ENCODE results near the gene NPB. TPM values are rescaled to one million over a fixed set of nuclear protein-coding genes. Genes with fewer than 3 reads are reported as not detected.

The NPB gene
- total RNA-seq, 2 donors from 2014 or later = 0.66 to 1.8 TPM

DNA sequence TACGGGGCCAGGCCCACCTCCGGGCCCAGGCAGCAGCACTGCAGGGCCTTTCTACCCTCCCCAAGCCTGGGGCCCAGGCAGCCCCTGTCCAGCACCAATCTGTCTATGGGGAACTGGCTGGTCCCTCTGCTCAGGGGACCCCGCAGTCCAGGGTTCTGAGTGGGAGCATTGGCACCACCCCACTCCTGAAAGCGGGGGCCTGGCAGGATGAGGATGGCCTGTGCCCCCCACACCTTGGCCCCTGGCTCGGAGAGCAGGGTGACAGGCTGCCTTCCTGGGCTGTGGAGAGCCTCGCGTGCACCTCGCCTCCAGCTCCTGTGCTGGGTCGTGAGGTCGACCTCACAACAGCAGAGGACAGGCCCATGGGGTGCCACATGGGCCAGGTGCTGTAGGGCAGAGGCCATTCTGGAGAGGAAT is 1.4 kb downstream of the NPB start:
- Histone ChIP-seq H3K27me3 (no peaks in the 10 kb centered on the region), H3K4me1 (peaks cover 18% of the 10 kb centered on the region), H3K4me3 (no peak overlapping the region), H3K36me3 (replicated peaks in 1 of 2; ENCODE audit: insufficient read depth in 1 of 2, low read depth in 2 of 2) (peaks cover 0 to 2% of the 10 kb centered on the region in 2 donors), H3K9me3 (no peaks in the 10 kb centered on the region), H3K27ac (no peak overlapping the region)
- ATAC-seq = no peak
- intact Hi-C loops (cut with DNase I) = no loop called here
- TF ChIP-seq POLR2A (IDR thresholded peaks at IDR 0.05) (no peak), CTCF (IDR thresholded peaks at IDR 0.05) (no peak)
- 88% methylated on average over 9 of the region's 10 CpGs; no CpG with 5 or more reads in 1 of the 2 donors for WGBS, 2 donors
- DNase-seq = no peak

GRCh38 chr17:81903896-81904599 is 2.0 kb downstream of the NPB start:
- no peak overlapping the region for H3K27ac ChIP-seq
- no peak for TF ChIP-seq CTCF (IDR thresholded peaks at IDR 0.05)
- TF ChIP-seq POLR2A (IDR thresholded peaks at IDR 0.05) = no peak
- no peak overlapping the region for H3K4me3 ChIP-seq
- ATAC-seq (no peak), DNase-seq (no peak)
- WGBS, 2 donors = 93 to 100% methylated on average over 6 to 24 of the region's 24 CpGs
- H3K9me3 ChIP-seq = no peaks in the 10 kb centered on the region
- peaks cover 18% of the 10 kb centered on the region for H3K4me1 ChIP-seq
- intact Hi-C loops (cut with DNase I) = no loop called here
- H3K36me3 ChIP-seq (replicated peaks in 1 of 2; ENCODE audit: insufficient read depth in 1 of 2, low read depth in 2 of 2) = peaks cover 0 to 3% of the 10 kb centered on the region in 2 donors
- no peaks in the 10 kb centered on the region for H3K27me3 ChIP-seq

DNA sequence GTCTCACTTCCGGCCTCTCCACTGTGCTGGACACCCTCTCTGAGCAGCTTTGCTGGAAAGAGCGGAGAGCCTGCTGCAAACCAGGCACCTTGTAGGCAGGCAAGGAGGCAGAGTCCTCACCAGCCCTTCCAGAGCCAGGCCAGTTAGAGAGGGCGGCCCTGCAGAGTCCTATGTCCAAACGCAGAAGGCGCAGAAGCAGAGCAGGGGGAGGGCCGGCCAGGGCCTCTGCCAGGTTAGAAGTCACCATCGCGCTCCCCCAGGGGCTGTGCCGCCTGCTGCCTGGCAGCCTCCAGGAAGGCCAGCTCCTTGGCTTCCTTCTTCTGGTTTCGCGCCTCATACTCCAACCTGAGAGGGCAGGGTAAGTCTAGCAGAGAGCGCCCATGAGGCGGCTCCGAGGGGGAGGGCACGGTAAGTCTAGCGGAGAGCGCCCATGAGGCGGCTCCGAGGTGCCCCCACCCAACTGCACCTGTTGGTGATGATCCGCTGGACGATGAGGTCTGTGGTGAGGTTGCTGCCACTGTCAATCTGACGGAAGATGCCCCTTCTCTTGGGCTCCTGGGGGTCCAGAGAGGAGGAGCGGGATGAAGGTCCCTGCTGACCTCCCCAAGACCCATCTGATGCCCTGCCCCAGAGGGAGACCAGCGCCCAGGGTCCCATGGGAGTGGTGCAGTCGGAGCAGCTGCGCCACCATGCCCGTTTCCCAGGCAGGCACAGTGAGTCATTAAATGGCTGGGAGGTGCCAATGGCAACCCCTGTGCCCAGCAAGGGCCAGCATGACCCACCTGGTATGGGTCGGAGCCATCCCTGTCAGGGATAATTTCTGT is 2.8 kb downstream of the NPB start:
- Histone ChIP-seq H3K27ac (no peak overlapping the region), H3K27me3 (no peaks in the 10 kb centered on the region), H3K36me3 (replicated peaks in 1 of 2; ENCODE audit: insufficient read depth in 1 of 2, low read depth in 2 of 2) (peaks cover 0 to 3% of the 10 kb centered on the region in 2 donors), H3K4me1 (peaks cover 26% of the 10 kb centered on the region), H3K4me3 (no peak overlapping the region), H3K9me3 (no peaks in the 10 kb centered on the region)
- DNase-seq (no peak), ATAC-seq (no peak)
- WGBS, 2 donors = 92% methylated on average over 9 to 23 of the region's 28 CpGs
- TF ChIP-seq CTCF (IDR thresholded peaks at IDR 0.05) = no peak
- TF ChIP-seq POLR2A (IDR thresholded peaks at IDR 0.05) = no peak
- intact Hi-C loops (cut with DNase I) = no loop called here

DNA sequence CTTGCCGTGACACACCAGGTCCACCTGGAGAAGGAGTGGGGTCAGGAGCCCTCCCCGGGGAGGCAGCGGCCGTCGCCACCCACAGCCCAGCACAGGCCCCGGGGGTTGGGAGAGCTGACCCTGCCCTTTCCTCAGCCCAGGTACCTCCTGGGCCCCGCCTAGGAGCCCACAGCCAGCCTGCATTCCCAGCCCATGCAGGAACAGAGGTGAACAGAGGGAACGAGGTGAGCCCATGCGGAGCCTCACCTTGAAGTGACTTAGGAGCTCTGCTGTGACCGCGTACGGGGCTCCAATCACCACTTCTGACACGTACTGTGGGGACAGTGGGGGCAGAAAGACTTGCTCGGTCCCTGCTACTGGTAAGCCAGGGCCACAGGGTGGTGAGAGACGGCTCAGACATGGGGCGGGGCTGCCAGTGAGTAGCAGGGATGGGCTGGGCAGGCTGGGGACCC is 3.4 kb downstream of the NPB start:
- no peak for TF ChIP-seq POLR2A (IDR thresholded peaks at IDR 0.05)
- no peak for TF ChIP-seq CTCF (IDR thresholded peaks at IDR 0.05)
- intact Hi-C loops (cut with DNase I) = no loop called here
- 90% methylated on average over 16 of the region's 16 CpGs; no CpG with 5 or more reads in 1 of the 2 donors for WGBS, 2 donors
- Histone ChIP-seq H3K4me3 (no peak overlapping the region), H3K36me3 (replicated peaks in 1 of 2; ENCODE audit: insufficient read depth in 1 of 2, low read depth in 2 of 2) (peaks cover 0 to 3% of the 10 kb centered on the region in 2 donors), H3K27me3 (no peaks in the 10 kb centered on the region), H3K9me3 (no peaks in the 10 kb centered on the region), H3K27ac (no peak overlapping the region), H3K4me1 (peaks cover 32% of the 10 kb centered on the region)
- DNase-seq (no peak), ATAC-seq (no peak)
